ENCODE results near the gene MED12L. TPM values are rescaled to one million over a fixed set of nuclear protein-coding genes. Genes with fewer than 3 reads are reported as not detected.

MED12L gene
- total RNA-seq, 2 donors from 2014 or later: 15.5 to 28.9 TPM

GRCh38 chr3:151407928-151408327 is 322.5 kb downstream of the MED12L start:
- no peak overlapping the region for H3K4me3 ChIP-seq (ENCODE audit: low read length)
- H3K27ac ChIP-seq (ENCODE audit: low read depth, low read length): no peak overlapping the region
- H3K27me3 Mint-ChIP-seq (ENCODE audit: insufficient read depth): no peaks in the 10 kb centered on the region
- no peaks in the 10 kb centered on the region for H3K4me1 ChIP-seq (ENCODE audit: control insufficient read depth, insufficient read depth, low read length)
- peaks cover 3% of the 10 kb centered on the region for H3K36me3 ChIP-seq (ENCODE audit: control insufficient read depth, insufficient read depth, low read length)
- no peaks in the 10 kb centered on the region for H3K9me3 ChIP-seq (ENCODE audit: control insufficient read depth, low read length)
- no peaks in the 10 kb centered on the region for H3K9me3 Mint-ChIP-seq
- H3K4me3 Mint-ChIP-seq: no peak overlapping the region
- 95% methylated on average over 2 of the region's 2 CpGs; no CpG with 5 or more reads in 1 of the 2 experiments for WGBS, 2 experiments (ENCODE audit: insufficient coverage in 1 of 2, insufficient read length in 1 of 2)
- H3K9ac ChIP-seq (ENCODE audit: extremely low read depth, low read length, poor library complexity, severe bottlenecking): no peak overlapping the region
- no peak for DNase-seq
- TF ChIP-seq CTCF (conservative IDR thresholded peaks at IDR 0.05): no peak
- H3K4me1 Mint-ChIP-seq: no peaks in the 10 kb centered on the region
- peaks cover 3% of the 10 kb centered on the region for H3K36me3 Mint-ChIP-seq (ENCODE audit: low read depth)
- no peak overlapping the region for H3K27ac Mint-ChIP-seq
- H3K27me3 ChIP-seq (ENCODE audit: control insufficient read depth, insufficient read depth, low read length, poor library complexity, severe bottlenecking): no peaks in the 10 kb centered on the region

- DNase-seq: no peak
- H3K4me3 ChIP-seq (ENCODE audit: low read length): no peak overlapping the region
- Mint-ChIP-seq H3K27me3 (ENCODE audit: insufficient read depth) (no peaks in the 10 kb centered on the region), H3K27ac (no peak overlapping the region), H3K4me3 (no peak overlapping the region), H3K36me3 (ENCODE audit: low read depth) (peaks cover 12% of the 10 kb centered on the region), H3K4me1 (no peaks in the 10 kb centered on the region), H3K9me3 (no peaks in the 10 kb centered on the region)
- H3K27me3 ChIP-seq (ENCODE audit: control insufficient read depth, insufficient read depth, low read length, poor library complexity, severe bottlenecking): no peaks in the 10 kb centered on the region
- no peak for TF ChIP-seq CTCF (conservative IDR thresholded peaks at IDR 0.05)
- peaks cover 3% of the 10 kb centered on the region for H3K36me3 ChIP-seq (ENCODE audit: control insufficient read depth, insufficient read depth, low read length)
- no peaks in the 10 kb centered on the region for H3K4me1 ChIP-seq (ENCODE audit: control insufficient read depth, insufficient read depth, low read length)
- 91 to 100% methylated on average over 4 to 9 of the region's 9 CpGs for WGBS, 2 experiments (ENCODE audit: insufficient coverage in 1 of 2, insufficient read length in 1 of 2)
- no peak overlapping the region for H3K9ac ChIP-seq (ENCODE audit: extremely low read depth, low read length, poor library complexity, severe bottlenecking)
- H3K9me3 ChIP-seq (ENCODE audit: control insufficient read depth, low read length): no peaks in the 10 kb centered on the region
- no peak overlapping the region for H3K27ac ChIP-seq (ENCODE audit: low read depth, low read length)
Measured at GRCh38 chr3:151410891-151411559, 325.6 kb downstream of the MED12L start.

GRCh38 chr3:151412989-151413388 is 327.5 kb downstream of the MED12L start:
- DNase-seq: peak; percentile 74
- peak; percentile 68 for TF ChIP-seq CTCF (conservative IDR thresholded peaks at IDR 0.05)
- Histone ChIP-seq H3K9me3 (ENCODE audit: control insufficient read depth, low read length) (no peaks in the 10 kb centered on the region), H3K9ac (ENCODE audit: extremely low read depth, low read length, poor library complexity, severe bottlenecking) (no peak overlapping the region), H3K36me3 (ENCODE audit: control insufficient read depth, insufficient read depth, low read length) (peaks cover 12% of the 10 kb centered on the region), H3K27ac (ENCODE audit: low read depth, low read length) (no peak overlapping the region), H3K4me3 (ENCODE audit: low read length) (no peak overlapping the region), H3K4me1 (ENCODE audit: control insufficient read depth, insufficient read depth, low read length) (no peaks in the 10 kb centered on the region), H3K27me3 (ENCODE audit: control insufficient read depth, insufficient read depth, low read length, poor library complexity, severe bottlenecking) (no peaks in the 10 kb centered on the region)
- no peaks in the 10 kb centered on the region for H3K27me3 Mint-ChIP-seq (ENCODE audit: insufficient read depth)
- WGBS, 2 experiments (ENCODE audit: insufficient coverage in 1 of 2, insufficient read length in 1 of 2): 92 to 100% methylated on average over 4 to 5 of the region's 5 CpGs
- H3K4me3 Mint-ChIP-seq: no peak overlapping the region
- H3K4me1 Mint-ChIP-seq: no peaks in the 10 kb centered on the region
- no peaks in the 10 kb centered on the region for H3K9me3 Mint-ChIP-seq
- peaks cover 17% of the 10 kb centered on the region for H3K36me3 Mint-ChIP-seq (ENCODE audit: low read depth)
- H3K27ac Mint-ChIP-seq: no peak overlapping the region
